Psoas muscle (tissue), 8 donors: Measurements from ENCODE around the gene UTRN. TPM values are rescaled to one million over a fixed set of nuclear protein-coding genes. Genes with fewer than 3 reads are reported as not detected.
A peak's percentile ranks its signal among the peaks of the same experiment; 100 is the strongest.

ENCODE experiments used
- ATAC-seq, 4 donors: fragments of 200-7000 bp; cut with Tn5 transposase; one replicate each; pipeline ENCODE4 v1.9.1; 2020; ENCODE audit warnings: moderate library complexity in 3 of 4, mild to moderate bottlenecking in 2 of 4
- DNase-seq, 2 donors: peaks; one replicate each; pipeline ENCODE4 v3.0.0-alpha.2; 2020
- H3K27ac ChIP-seq: fragments of 200-600 bp; one replicate; pipeline ENCODE4 v1.8.0; 2022
- H3K27me3 ChIP-seq, 3 donors: fragments of 200-600 bp in 1 of 3; one replicate each; pipeline versions ENCODE4 v1.6.1 to v1.8.0; 2013 to 2022; ENCODE audit warnings: low read length in 2 of 3, mild to moderate bottlenecking in 2 of 3, moderate library complexity in 1 of 3; ENCODE audit not compliant: insufficient read depth in 3 of 3
- H3K36me3 ChIP-seq, 2 donors: fragments of 200-600 bp in 1 of 2; one replicate each; pipeline versions ENCODE4 v1.6.1 to v1.8.0; 2013 to 2022; ENCODE audit warnings: low read depth in 1 of 2, mild to moderate bottlenecking in 1 of 2, moderate library complexity in 1 of 2; ENCODE audit not compliant: insufficient read depth in 1 of 2
- H3K4me1 ChIP-seq: fragments of 200-600 bp; one replicate; pipeline ENCODE4 v1.8.0; 2022
- H3K4me3 ChIP-seq: fragments of 200-600 bp; one replicate; pipeline ENCODE4 v1.8.0; 2022; ENCODE audit warnings: mild to moderate bottlenecking
- H3K9me3 ChIP-seq: fragments of 200-600 bp; one replicate; pipeline ENCODE4 v1.8.0; 2022
- CTCF ChIP-seq: fragments of 200-600 bp; IDR thresholded peaks from one replicate; pipeline ENCODE4 v1.8.0; 2022; ENCODE audit warnings: antibody characterized with exemption
- WGBS, 3 donors: extraction: QIAGEN DNeasy Blood & Tissue Kit; methylation state at CpG; one replicate each; pipeline versions ENCODE4 v1.1.6 to v1.1.7; 2013; 5-methylcytosine and 5-hydroxymethylcytosine counted together
- intact Hi-C, 2 donors: fragments of 100-400 bp; cut with DNase I; formaldehyde crosslinking; loops; one replicate each; pipeline versions ENCODE4 v1.11.0 to v1.14.2; 2022
- polyA plus RNA-seq, 3 donors: library from polyadenylated mRNA; stranded (reverse); fragments of 200-250 nt; gene quantifications; one replicate each; pipeline ENCODE4 v1.2.3, GENCODE V29; 2013
- total RNA-seq, 4 donors: library from RNA; stranded (reverse); fragmentation: NEBNext Ultra II Directional in 2 of 4; extraction: Animal tissue kit (Norgen Biotek cat#: 25700) in 2 of 4; gene quantifications; one replicate each; pipeline versions ENCODE4 v1.2.1 to v1.2.4, GENCODE V29; 2021 to 2023
- donor health status: healthy with polysubstance abuse.
- donor health status: DM: no; HTN: no; CAD: no; lungs with moderate emphysema.
- donor health status: Bipolar disorder and iron deficiency.
- donor health status: healthy.
- donor health status: DM: yes; HTN: yes; CAD: no.
- donor health status: DM: no; HTN: no; CAD: no.
- donor health status: DM: no; HTN: no; CAD: no.
- donor health status: DM: yes; HTN: yes; CAD: no.

UTRN gene
- total and polyA plus RNA-seq, 7 donors, result 6.0 to 64.9 (median 29.1) TPM

- Histone ChIP-seq H3K4me1 (peaks cover 39% of the 10 kb centered on the region), H3K27me3 (no peaks in the 10 kb centered on the region), H3K27ac (peak overlapping the region; percentile 6), H3K36me3 (no peaks in the 10 kb centered on the region), H3K9me3 (no peaks in the 10 kb centered on the region), H3K4me3 (no peak overlapping the region)
- 42 to 62% (median 43%) methylated on average over 4 of the region's 4 CpGs for WGBS, 3 donors
- TF ChIP-seq CTCF, result no peak
- intact Hi-C loops, result no loop called here
- ATAC-seq (no peak), DNase-seq (no peak)
Observed at GRCh38 chr6:144326393-144326792, 41.3 kb downstream of the UTRN start.

DNA sequence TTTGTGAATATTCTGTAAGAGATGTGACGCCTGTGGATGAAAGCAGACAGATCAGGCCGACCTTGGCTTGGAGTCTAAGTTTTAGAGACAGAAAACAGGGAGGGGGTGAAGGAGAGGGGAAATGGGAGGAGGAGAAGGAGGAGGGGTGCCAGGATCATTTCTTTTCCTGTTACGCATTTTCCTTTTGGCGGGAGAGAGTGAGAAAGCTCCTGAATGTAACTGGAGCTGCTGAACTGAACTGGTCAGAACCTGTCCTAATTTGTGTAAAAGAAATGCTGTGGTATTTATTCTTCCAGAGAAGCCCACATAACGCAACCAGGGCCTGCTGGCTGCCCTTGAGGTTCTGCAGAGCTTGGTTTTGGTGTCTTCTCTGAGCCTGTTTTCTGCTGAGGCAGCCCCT, 41.9 kb downstream of the UTRN start:
- intact Hi-C loops, result no loop called here
- Histone ChIP-seq H3K27ac (peak overlapping the region; percentile 2), H3K27me3 (no peaks in the 10 kb centered on the region), H3K4me1 (peaks cover 46% of the 10 kb centered on the region), H3K4me3 (no peak overlapping the region), H3K9me3 (no peaks in the 10 kb centered on the region), H3K36me3 (no peaks in the 10 kb centered on the region)
- TF ChIP-seq CTCF, result no peak
- DNase-seq (no peak), ATAC-seq (peak in 1 of 4 donors; percentile 22)
- WGBS, 3 donors, result 56 to 61% (median 60%) methylated on average over 5 of the region's 5 CpGs

DNA sequence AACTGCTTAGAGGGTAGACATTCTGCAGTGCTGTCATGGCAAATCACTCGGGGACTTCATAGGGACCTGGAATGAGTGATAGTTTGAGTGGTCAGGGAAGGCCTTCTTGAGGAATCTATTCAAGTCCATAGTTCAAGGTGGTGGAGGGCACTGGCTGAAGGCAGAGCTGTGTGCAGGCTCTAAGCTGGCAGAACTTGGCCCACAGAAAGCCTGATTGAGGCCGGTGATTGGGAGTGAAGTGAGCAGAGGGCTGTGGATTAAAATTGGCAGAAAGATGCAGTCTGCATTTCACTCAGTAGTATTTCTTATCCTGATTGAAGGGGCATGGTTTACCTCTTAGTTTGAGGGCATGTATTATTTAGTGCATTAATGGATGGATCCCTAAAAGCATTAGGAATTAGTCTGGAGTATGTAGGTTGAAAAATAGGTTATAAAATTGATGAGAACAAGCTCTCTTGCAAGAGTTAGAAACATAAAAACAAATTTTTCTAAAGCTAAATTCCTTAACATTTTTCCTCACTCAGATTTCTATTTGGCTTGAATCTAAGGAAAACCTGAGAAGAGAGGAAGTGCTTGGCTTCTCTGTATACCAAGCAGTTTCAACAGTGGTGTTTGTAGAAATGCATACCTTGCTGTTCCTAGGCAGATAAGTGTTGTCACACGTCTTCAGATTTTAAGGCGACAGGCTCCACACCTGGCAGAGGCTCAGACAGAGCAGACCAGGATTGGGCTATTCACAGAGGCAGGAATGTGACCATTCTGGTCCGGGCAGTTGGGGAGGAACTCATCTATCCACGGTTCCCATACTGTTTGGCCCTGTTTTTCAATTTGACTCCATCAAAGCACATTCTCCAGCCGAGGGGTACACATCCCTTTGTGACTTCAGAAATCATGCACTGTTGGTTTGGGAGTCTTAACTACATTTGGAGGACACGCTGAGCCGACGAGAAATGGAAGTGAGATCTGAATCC, 45.2 kb downstream of the UTRN start:
- ATAC-seq, result no peak
- no peaks in the 10 kb centered on the region for H3K27me3 ChIP-seq
- 41 to 67% (median 47%) methylated on average over 10 of the region's 10 CpGs for WGBS, 3 donors
- no peaks in the 10 kb centered on the region for H3K9me3 ChIP-seq
- H3K27ac ChIP-seq, result peak overlapping the region; percentile 47
- peaks cover 55% of the 10 kb centered on the region for H3K4me1 ChIP-seq
- no peak for DNase-seq
- intact Hi-C loops, result no loop called here
- H3K4me3 ChIP-seq, result no peak overlapping the region
- TF ChIP-seq CTCF, result no peak
- no peaks in the 10 kb centered on the region for H3K36me3 ChIP-seq

- H3K9me3 ChIP-seq, result no peaks in the 10 kb centered on the region
- H3K27me3 ChIP-seq, result no peaks in the 10 kb centered on the region
- no peak for TF ChIP-seq CTCF
- peaks cover 59% of the 10 kb centered on the region for H3K4me1 ChIP-seq
- no peaks in the 10 kb centered on the region for H3K36me3 ChIP-seq
- DNase-seq (no peak), ATAC-seq (no peak)
- H3K4me3 ChIP-seq, result peak overlapping the region; percentile 34
- intact Hi-C loops, result no loop called here
- WGBS, 3 donors, result 19 to 58% (median 26%) methylated on average over 8 of the region's 8 CpGs
- peak overlapping the region; percentile 47 for H3K27ac ChIP-seq
Observed at GRCh38 chr6:144331491-144331969, 46.4 kb downstream of the UTRN start.
